Endothelial cell of umbilical vein (primary cell): Measurements from ENCODE around the gene SCAMP4. TPM values are rescaled to one million over a fixed set of nuclear protein-coding genes. Genes with fewer than 3 reads are reported as not detected.
"Not testable (repeated sequence)": the region's sequence is repeated elsewhere in the genome, so short reads cannot be mapped to it uniquely, and the experiment has no call there.

Experiments used
- BruUV-seq: library from RNA; stranded (reverse); fragments of 400-500 nt; replicated peaks from 2 replicates; lab custom pipeline; 2021; lab: Mats Ljungman, UMichigan
- CTCF ChIA-PET: fragments of 300-600, 350-600 bp; sonication (Branson Sonifier 250); formaldehyde crosslinking; loops from one replicate; lab custom pipeline; 2021; ENCODE audit warnings: antibody characterized with exemption, inconsistent platforms; lab: Charles Lee
- POLR2A ChIA-PET: fragments of 300-600, 350-600 bp; sonication (Branson Sonifier 250); formaldehyde crosslinking; loops from one replicate; lab custom pipeline; 2021; ENCODE audit warnings: antibody characterized with exemption, inconsistent platforms; lab: Charles Lee
- DNase-seq: peaks from one replicate; pipeline ENCODE4 v3.0.0-alpha.2; 2011; ENCODE audit warnings: low read depth, low spot score
- FAIRE-seq: peaks from 2 replicates; lab custom pipeline; 2011; peaks lifted over from hg19 to GRCh38; lab: Jason Lieb, UNC
- H2AFZ ChIP-seq: 2 replicates; pipeline ENCODE4 v1.6.0; 2012; ENCODE audit warnings: low read depth, low read length, control low read depth, inconsistent platforms
- H3K27ac ChIP-seq: 2 replicates; pipeline ENCODE4 v1.5.1; 2011; ENCODE audit warnings: low read depth, mild to moderate bottlenecking, control low read depth, low read length, moderate library complexity; ENCODE audit not compliant: insufficient read depth
- H3K27me3 ChIP-seq, 2 experiments: 2 replicates each; pipeline versions ENCODE4 v1.6.0 to v1.6.1; 2011; ENCODE audit warnings: low read length in 2 of 2, mixed read lengths in 1 of 2; ENCODE audit not compliant: control insufficient read depth in 2 of 2, insufficient read depth in 2 of 2
- H3K36me3 ChIP-seq, 2 experiments: 2 replicates in 1 of 2; 3 replicates in 1 of 2; pipeline ENCODE4 v1.5.1; 2011; ENCODE audit warnings: low read length in 2 of 2, mild to moderate bottlenecking in 1 of 2, moderate library complexity in 1 of 2; ENCODE audit not compliant: control insufficient read depth in 2 of 2, insufficient read depth in 2 of 2; ENCODE audit errors: extremely low read depth in 1 of 2
- H3K4me1 ChIP-seq: 3 replicates; pipeline ENCODE4 v1.5.1; 2011; ENCODE audit warnings: mild to moderate bottlenecking, low read length; ENCODE audit not compliant: control insufficient read depth, insufficient read depth; ENCODE audit errors: extremely low read depth
- H3K4me2 ChIP-seq: 2 replicates; pipeline ENCODE4 v1.6.1; 2011; ENCODE audit warnings: low read length, control low read depth, mixed read lengths; ENCODE audit not compliant: insufficient read depth
- H3K4me3 ChIP-seq, 3 experiments: fragments of 200-600 bp in 1 of 3; sonication (generic), shearing (Covaris generic) in 1 of 3; replicated peaks in 1 of 3; 2 replicates each; pipeline ENCODE4 v1.5.1; 2011 to 2016; ENCODE audit warnings: control low read depth in 3 of 3, low read length in 3 of 3, mild to moderate bottlenecking in 2 of 3, inconsistent platforms in 1 of 3, low read depth in 1 of 3, moderate library complexity in 1 of 3; ENCODE audit not compliant: insufficient read depth in 1 of 3
- H3K79me2 ChIP-seq: 2 replicates; pipeline ENCODE4 v1.6.0; 2012; ENCODE audit warnings: low read length, inconsistent platforms; ENCODE audit not compliant: control insufficient read depth, insufficient read depth
- H3K9ac ChIP-seq: replicated peaks from 2 replicates; pipeline ENCODE3; 2011; ENCODE audit warnings: low read length, control low read depth; ENCODE audit not compliant: insufficient read depth; ENCODE audit errors: extremely low read depth
- H3K9me1 ChIP-seq: replicated peaks from 3 replicates; pipeline ENCODE4 v1.6.0; 2011; ENCODE audit warnings: mild to moderate bottlenecking, low read length; ENCODE audit not compliant: control insufficient read depth, insufficient read depth; ENCODE audit errors: extremely low read depth
- H3K9me3 ChIP-seq: replicated peaks from 2 replicates; pipeline ENCODE4 v1.5.1; 2012; ENCODE audit warnings: low read length, inconsistent platforms; ENCODE audit not compliant: control insufficient read depth, insufficient read depth
- H4K20me1 ChIP-seq: replicated peaks from 2 replicates; pipeline ENCODE3; 2011; ENCODE audit warnings: mild to moderate bottlenecking, low read length; ENCODE audit not compliant: control insufficient read depth, insufficient read depth; ENCODE audit errors: extremely low read depth
- dilution Hi-C: fragments of 300-500 bp; cut with MboI; formaldehyde crosslinking; loops from one replicate; pipeline ENCODE4 v1.15.0; 2019; ENCODE audit warnings: low sequenced_read_pairs; ENCODE audit not compliant: extremely low pct_ligation_motif_present
- intact Hi-C: fragments of 100-400 bp; cut with micrococcal nuclease; formaldehyde crosslinking; loops from one replicate; pipeline ENCODE4 v1.10.0; 2022
- polyA plus RNA-seq, 4 experiments: library from polyadenylated mRNA; depleted of rRNA in 3 of 4; stranded (reverse) in 3 of 4; unstranded in 1 of 4; fragments of >200 nt; gene quantifications; 2 replicates each; pipeline versions ENCODE4 v1.2.1 to v1.2.3, GENCODE V29; 2011 to 2012; ENCODE audit warnings: missing spikeins in 1 of 4
- total RNA-seq: library from RNA; stranded (reverse); gene quantifications from 2 replicates; pipeline ENCODE4 v1.2.3, GENCODE V29; 2021
- TF ChIP-seq, protein P1 (sequence below), 2 donors: IDR thresholded peaks; 1 replicate in 1 of 2; 2 replicates in 1 of 2; pipeline ENCODE4 v1.5.1; 2011; ENCODE audit warnings: low read length in 2 of 2, mild to moderate bottlenecking in 2 of 2, moderate library complexity in 2 of 2, control low read depth in 1 of 2, inconsistent platforms in 1 of 2, low read depth in 1 of 2; ENCODE audit not compliant: insufficient read depth in 1 of 2; ENCODE audit errors: extremely low read depth in 1 of 2

The SCAMP4 gene
- total and polyA plus RNA-seq, 2 donors (not counting 3 experiments of a cell fraction or from before 2014, with no cell fraction given) = 24.4 to 68.2 TPM

DNA sequence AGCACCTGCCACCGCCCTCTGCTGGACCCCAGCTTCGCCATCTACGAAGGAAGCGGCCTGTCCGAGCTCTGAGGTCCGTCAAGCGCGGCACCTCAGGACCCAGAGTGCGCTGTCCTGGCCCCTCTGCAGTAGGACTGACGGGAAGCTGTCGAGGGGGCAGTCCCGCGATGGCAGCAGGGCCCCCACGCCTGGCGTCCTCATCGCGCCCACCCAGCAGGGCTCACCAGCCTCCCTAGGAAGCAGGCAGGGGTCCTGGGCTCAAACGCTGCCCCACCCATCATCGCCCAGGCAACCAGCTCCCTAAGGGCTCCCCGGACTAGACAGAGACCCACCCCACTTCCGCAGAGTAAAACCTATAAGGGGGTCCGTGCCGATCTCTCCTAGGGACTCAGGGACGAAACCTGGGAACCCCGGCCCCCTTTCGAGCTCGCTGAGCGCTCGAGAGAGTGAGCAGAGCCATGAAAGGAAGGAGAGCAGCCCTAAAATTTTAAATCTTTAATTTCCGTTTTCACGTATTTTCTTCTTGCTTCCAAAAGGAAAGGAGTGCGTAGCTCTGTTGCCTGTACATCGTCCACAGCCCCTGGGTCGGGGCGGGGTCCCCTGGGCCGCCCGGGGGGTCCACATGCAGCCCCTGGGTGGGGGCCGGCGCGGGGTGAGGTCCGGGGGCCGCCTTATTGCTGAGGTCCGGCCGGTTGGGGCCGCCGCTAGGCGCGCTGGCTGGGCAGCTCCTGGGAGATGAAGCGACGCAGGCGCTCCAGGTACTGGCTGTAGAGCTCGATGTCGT, 28.5 kb upstream of the SCAMP4 start:
- FAIRE-seq, DNase-seq, H4K20me1 ChIP-seq, H3K36me3 ChIP-seq, H3K27me3 ChIP-seq, H3K9me1 ChIP-seq, BruUV-seq, POLR2A ChIA-PET, H3K9me3 ChIP-seq, dilution Hi-C loops: not testable (repeated sequence)
- Histone ChIP-seq H3K79me2 (peaks cover 41% of the 10 kb centered on the region), H3K4me1 (peaks cover 21% of the 10 kb centered on the region), H2AFZ (peak overlapping the region; percentile 9), H3K27ac (peak overlapping the region; percentile 92), H3K9ac (peak overlapping the region; percentile 38), H3K4me2 (peak overlapping the region; percentile 36), H3K4me3 (peak overlapping the region in 2 of 3 experiments; percentile 72 to 83)
- intact Hi-C loops = loop anchor here (1.0 kb wide), 2 partner anchors 12 to 29 kb away; partner anchors contain the start of genes ADAT3 and SCAMP4
- TF ChIP-seq, protein P1, sequence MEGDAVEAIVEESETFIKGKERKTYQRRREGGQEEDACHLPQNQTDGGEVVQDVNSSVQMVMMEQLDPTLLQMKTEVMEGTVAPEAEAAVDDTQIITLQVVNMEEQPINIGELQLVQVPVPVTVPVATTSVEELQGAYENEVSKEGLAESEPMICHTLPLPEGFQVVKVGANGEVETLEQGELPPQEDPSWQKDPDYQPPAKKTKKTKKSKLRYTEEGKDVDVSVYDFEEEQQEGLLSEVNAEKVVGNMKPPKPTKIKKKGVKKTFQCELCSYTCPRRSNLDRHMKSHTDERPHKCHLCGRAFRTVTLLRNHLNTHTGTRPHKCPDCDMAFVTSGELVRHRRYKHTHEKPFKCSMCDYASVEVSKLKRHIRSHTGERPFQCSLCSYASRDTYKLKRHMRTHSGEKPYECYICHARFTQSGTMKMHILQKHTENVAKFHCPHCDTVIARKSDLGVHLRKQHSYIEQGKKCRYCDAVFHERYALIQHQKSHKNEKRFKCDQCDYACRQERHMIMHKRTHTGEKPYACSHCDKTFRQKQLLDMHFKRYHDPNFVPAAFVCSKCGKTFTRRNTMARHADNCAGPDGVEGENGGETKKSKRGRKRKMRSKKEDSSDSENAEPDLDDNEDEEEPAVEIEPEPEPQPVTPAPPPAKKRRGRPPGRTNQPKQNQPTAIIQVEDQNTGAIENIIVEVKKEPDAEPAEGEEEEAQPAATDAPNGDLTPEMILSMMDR (IDR thresholded peaks at IDR 0.05; ENCODE audit: extremely low read depth in 1 of 2, insufficient read depth in 1 of 2, low read depth in 1 of 2, low read length in 2 of 2) = peak in 1 of 2 donors; percentile 26
- CTCF ChIA-PET = interaction anchor here (0.9 to 2.9 kb wide), 9 partner anchors 8 to 52 kb away, joined by 3 to 44 read pairs (median 4); partner anchors contain the start of gene ABHD17A

DNA sequence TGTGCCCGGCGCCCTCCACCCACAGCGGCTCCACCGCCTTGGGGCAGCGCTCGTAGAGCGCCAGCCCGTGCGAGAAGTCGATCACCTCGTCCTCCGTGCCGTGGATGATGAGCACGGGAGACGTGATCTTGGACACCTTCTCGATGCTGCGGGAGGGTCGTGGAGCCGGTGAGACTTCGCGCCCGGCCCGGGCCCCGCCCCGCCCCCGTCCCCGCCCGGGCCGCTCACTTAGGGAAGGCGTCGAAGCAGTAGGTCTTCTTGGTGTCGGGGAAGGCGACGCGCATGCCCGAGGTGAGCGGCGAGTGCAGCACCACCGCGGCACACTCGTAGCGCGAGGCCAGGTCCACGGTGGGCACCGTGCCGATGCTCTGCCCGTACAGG, 27.9 kb upstream of the SCAMP4 start:
- DNase-seq, H3K9me3 ChIP-seq, H3K27ac ChIP-seq, H3K27me3 ChIP-seq, H4K20me1 ChIP-seq, dilution Hi-C loops, FAIRE-seq, H3K36me3 ChIP-seq, POLR2A ChIA-PET, H3K9me1 ChIP-seq, H3K4me3 ChIP-seq, H3K4me2 ChIP-seq, H2AFZ ChIP-seq, intact Hi-C loops, H3K9ac ChIP-seq, BruUV-seq: not testable (repeated sequence)
- peaks cover 46% of the 10 kb centered on the region for H3K79me2 ChIP-seq
- H3K4me1 ChIP-seq = peaks cover 26% of the 10 kb centered on the region
- CTCF ChIA-PET = interaction anchor here (2.5 to 2.9 kb wide), 2 partner anchors 8 to 12 kb away, joined by 8 to 44 read pairs; partner anchors contain the start of gene ABHD17A

DNA sequence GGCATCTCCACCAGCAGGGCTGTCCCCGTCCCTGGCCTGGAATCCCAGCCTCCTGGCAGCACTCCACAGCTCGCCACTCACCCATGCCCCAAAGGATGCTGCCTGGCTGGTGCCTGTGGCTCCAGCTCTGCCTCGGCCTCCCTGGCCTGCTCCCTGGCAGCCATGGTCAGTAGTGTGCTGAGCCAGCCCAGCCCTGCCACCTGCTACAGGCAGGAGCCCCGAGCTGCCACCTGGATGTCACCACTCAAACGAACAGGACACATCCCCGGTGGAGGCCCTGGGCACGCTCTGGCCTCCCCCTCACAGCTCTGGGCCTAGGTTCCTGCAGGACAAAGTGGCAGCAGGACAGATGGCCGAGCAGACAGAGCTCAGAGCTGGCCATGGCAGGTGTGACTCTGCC, 26.6 kb upstream of the SCAMP4 start:
- H3K4me3 ChIP-seq, H3K27ac ChIP-seq, DNase-seq, POLR2A ChIA-PET, dilution Hi-C loops, BruUV-seq, H3K27me3 ChIP-seq, H3K9me1 ChIP-seq, FAIRE-seq, CTCF ChIA-PET, H2AFZ ChIP-seq, intact Hi-C loops, H4K20me1 ChIP-seq, H3K9me3 ChIP-seq, H3K9ac ChIP-seq, H3K4me2 ChIP-seq, H3K36me3 ChIP-seq: not testable (repeated sequence)
- Histone ChIP-seq H3K4me1 (peaks cover 37% of the 10 kb centered on the region), H3K79me2 (peaks cover 46% of the 10 kb centered on the region)
